ENCODE data around the gene CLTCL1. TPM values are rescaled to one million over a fixed set of nuclear protein-coding genes. Genes with fewer than 3 reads are reported as not detected.
"Not testable (repeated sequence)": the region's sequence is repeated elsewhere in the genome, so short reads cannot be mapped to it uniquely, and the experiment has no call there.

CLTCL1 gene
- total RNA-seq, 1 experiment from 2014 or later: 7.1 TPM

- CTCF ChIA-PET: no interaction called here
- H3K36me3 ChIP-seq (ENCODE audit: control insufficient read depth in 1 of 2, insufficient read depth in 2 of 2, low read length in 2 of 2): no peaks in the 10 kb centered on the region; a peak in 1 of 4 replicates
- ATAC-seq: no peak
- POLR2A ChIA-PET: no interaction called here
- no peaks in the 10 kb centered on the region for H3K79me2 ChIP-seq (ENCODE audit: insufficient read depth, low read length)
- H3K27ac ChIP-seq (ENCODE audit: low read depth, low read length): no peak overlapping the region
- no peak overlapping the region for H3K4me3 ChIP-seq (replicated peaks in 1 of 2; ENCODE audit: low read depth in 1 of 2, low read length in 2 of 2)
- BruUV-seq (replicated peaks): no TSS peak
- RAD21 ChIA-PET (ENCODE audit: low non-redundant PET in 1 of 2, low total read pairs in 2 of 2, uncharacterized antibody in 2 of 2, unreplicated experiment in 2 of 2): no interaction called here
- H3K9ac ChIP-seq (ENCODE audit: low read length): no peak overlapping the region
- intact Hi-C loops (cut with micrococcal nuclease): no loop called here
- H3K9me3 ChIP-seq (ENCODE audit: control insufficient read depth in 1 of 2, insufficient read depth in 1 of 2, low read depth in 1 of 2, low read length in 2 of 2): no peaks in the 10 kb centered on the region
- TF ChIP-seq REST (IDR thresholded peaks at IDR 0.05; ENCODE audit: low read depth) (no peak), TCF7L2 (IDR thresholded peaks at IDR 0.05; ENCODE audit: borderline replicate concordance, extremely low read depth, insufficient read depth, insufficient read length) (no peak), EGR1 (IDR thresholded peaks at IDR 0.05; ENCODE audit: low read depth) (no peak), SRF (IDR thresholded peaks at IDR 0.05; ENCODE audit: low read depth) (no peak), POLR2A (IDR thresholded peaks at IDR 0.05; ENCODE audit: borderline replicate concordance, extremely low read depth, insufficient read depth, insufficient read length) (no peak), ZFX (IDR thresholded peaks at IDR 0.05) (no peak), YY1 (IDR thresholded peaks at IDR 0.05; ENCODE audit: extremely low read depth, insufficient replicate concordance, low read depth, low read length) (no peak), ZBTB33 (IDR thresholded peaks at IDR 0.05; ENCODE audit: extremely low read depth, insufficient replicate concordance, low read length) (no peak), EZH2 (IDR thresholded peaks at IDR 0.05) (no peak), ATF3 (IDR thresholded peaks at IDR 0.05) (no peak), SP1 (IDR thresholded peaks at IDR 0.05; ENCODE audit: low read depth) (no peak), CBX3 (IDR thresholded peaks at IDR 0.05; ENCODE audit: low read depth) (no peak), CEBPB (IDR thresholded peaks at IDR 0.05; ENCODE audit: low read depth) (no peak), POLR2AphosphoS5 (IDR thresholded peaks at IDR 0.05; ENCODE audit: low read depth, low read length) (no peak), FOSL1 (IDR thresholded peaks at IDR 0.05; ENCODE audit: low read depth) (no peak), MAX (IDR thresholded peaks at IDR 0.05) (no peak)
- no peaks in the 10 kb centered on the region for H3K27me3 ChIP-seq (ENCODE audit: insufficient read depth, low read length)
- H2AFZ ChIP-seq (ENCODE audit: low read depth, low read length, poor library complexity, severe bottlenecking): no peak overlapping the region
- no peak overlapping the region for H3K4me2 ChIP-seq (ENCODE audit: low read length)
- H3K9me2 ChIP-seq (ENCODE audit: insufficient read depth): no peaks in the 10 kb centered on the region
- no peaks in the 10 kb centered on the region for H3K4me1 ChIP-seq (ENCODE audit: control insufficient read depth in 1 of 2, insufficient read depth in 2 of 2, low read length in 2 of 2)
- DNase-seq (ENCODE audit: low read depth, low spot score): no peak
- no peaks in the 10 kb centered on the region for H4K20me1 ChIP-seq (ENCODE audit: insufficient read depth)
Measured at GRCh38 chr22:19203834-19204233, 87.7 kb downstream of the CLTCL1 start.

GRCh38 chr22:19202799-19203186 is 88.7 kb downstream of the CLTCL1 start:
- BruUV-seq (replicated peaks); RAD21 ChIA-PET (ENCODE audit: low non-redundant PET in 1 of 2, low total read pairs in 2 of 2, uncharacterized antibody in 2 of 2, unreplicated experiment in 2 of 2): not testable (repeated sequence)

More at GRCh38 chr22:19202799-19203186, 88.7 kb downstream of the CLTCL1 start:
- H3K9ac ChIP-seq (ENCODE audit: low read length); CTCF ChIA-PET; H3K4me3 ChIP-seq (replicated peaks in 1 of 2; ENCODE audit: low read depth in 1 of 2, low read length in 2 of 2); H4K20me1 ChIP-seq (ENCODE audit: insufficient read depth); H3K27me3 ChIP-seq (ENCODE audit: insufficient read depth, low read length); H3K4me1 ChIP-seq (ENCODE audit: control insufficient read depth in 1 of 2, insufficient read depth in 2 of 2, low read length in 2 of 2); H2AFZ ChIP-seq (ENCODE audit: low read depth, low read length, poor library complexity, severe bottlenecking); intact Hi-C loops (cut with micrococcal nuclease); H3K36me3 ChIP-seq (ENCODE audit: control insufficient read depth in 1 of 2, insufficient read depth in 2 of 2, low read length in 2 of 2); DNase-seq (ENCODE audit: low read depth, low spot score); H3K27ac ChIP-seq (ENCODE audit: low read depth, low read length); H3K9me2 ChIP-seq (ENCODE audit: insufficient read depth); H3K79me2 ChIP-seq (ENCODE audit: insufficient read depth, low read length); H3K9me3 ChIP-seq (ENCODE audit: control insufficient read depth in 1 of 2, insufficient read depth in 1 of 2, low read depth in 1 of 2, low read length in 2 of 2); ATAC-seq; POLR2A ChIA-PET; H3K4me2 ChIP-seq (ENCODE audit: low read length): not testable (repeated sequence)
